22Rv1 (cell line): ENCODE measurements around the gene B3GAT2.

ENCODE experiments used
- ZFX ChIP-seq: fragments of 450-650 bp; IDR thresholded peaks from 2 replicates; pipeline ENCODE4 v1.6.1; 2017; ENCODE audit warnings: antibody characterized with exemption, borderline replicate concordance
- TF ChIP-seq, protein P1 (sequence below): fragments of 450-650 bp; IDR thresholded peaks from 2 replicates; pipeline ENCODE4 v1.5.1; 2017; ENCODE audit warnings: mild to moderate bottlenecking

DNA sequence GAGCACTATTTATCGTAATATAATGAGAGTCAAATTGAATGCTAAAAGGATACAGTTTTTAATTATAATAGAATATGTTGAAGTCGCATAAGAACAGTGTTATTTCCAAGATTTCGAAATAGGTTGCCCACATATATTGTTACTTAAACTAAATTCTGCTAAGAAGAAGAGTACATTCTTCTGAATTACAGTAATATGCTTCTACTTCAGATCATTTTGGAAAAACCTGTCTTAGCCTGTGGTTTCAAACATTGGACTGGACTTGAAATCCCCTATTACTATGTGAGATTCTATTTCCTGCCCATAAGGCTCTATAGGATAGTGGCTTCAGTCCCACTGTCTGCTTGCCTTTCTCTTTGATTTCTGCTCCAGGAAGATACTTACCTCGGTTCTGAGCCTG, 137.2 kb downstream of the B3GAT2 start:
- TF ChIP-seq, protein P1, sequence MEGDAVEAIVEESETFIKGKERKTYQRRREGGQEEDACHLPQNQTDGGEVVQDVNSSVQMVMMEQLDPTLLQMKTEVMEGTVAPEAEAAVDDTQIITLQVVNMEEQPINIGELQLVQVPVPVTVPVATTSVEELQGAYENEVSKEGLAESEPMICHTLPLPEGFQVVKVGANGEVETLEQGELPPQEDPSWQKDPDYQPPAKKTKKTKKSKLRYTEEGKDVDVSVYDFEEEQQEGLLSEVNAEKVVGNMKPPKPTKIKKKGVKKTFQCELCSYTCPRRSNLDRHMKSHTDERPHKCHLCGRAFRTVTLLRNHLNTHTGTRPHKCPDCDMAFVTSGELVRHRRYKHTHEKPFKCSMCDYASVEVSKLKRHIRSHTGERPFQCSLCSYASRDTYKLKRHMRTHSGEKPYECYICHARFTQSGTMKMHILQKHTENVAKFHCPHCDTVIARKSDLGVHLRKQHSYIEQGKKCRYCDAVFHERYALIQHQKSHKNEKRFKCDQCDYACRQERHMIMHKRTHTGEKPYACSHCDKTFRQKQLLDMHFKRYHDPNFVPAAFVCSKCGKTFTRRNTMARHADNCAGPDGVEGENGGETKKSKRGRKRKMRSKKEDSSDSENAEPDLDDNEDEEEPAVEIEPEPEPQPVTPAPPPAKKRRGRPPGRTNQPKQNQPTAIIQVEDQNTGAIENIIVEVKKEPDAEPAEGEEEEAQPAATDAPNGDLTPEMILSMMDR, result no peak
- no peak for TF ChIP-seq ZFX
